DOHH2 (cell line): ENCODE data around the gene UNKL.
"Not testable (repeated sequence)": the region's sequence is repeated elsewhere in the genome, so short reads cannot be mapped to it uniquely, and the experiment has no call there.

ENCODE experiments used
- H3F3A ChIP-seq: fragments of 200-600 bp; sonication (generic), shearing (Covaris generic); 2 replicates; pipeline ENCODE4 v1.6.0; 2016; ENCODE audit warnings: antibody characterized with exemption, mild to moderate bottlenecking; ENCODE audit not compliant: control insufficient read depth, insufficient read depth
- H3K27ac ChIP-seq: fragments of 200-600 bp; sonication (generic); 2 replicates; pipeline ENCODE4 v1.5.1; 2014; ENCODE audit warnings: low read depth, mild to moderate bottlenecking, low read length, moderate library complexity
- H3K27me3 ChIP-seq: fragments of 200-600 bp; sonication (generic); 2 replicates; pipeline ENCODE4 v1.6.1; 2014; ENCODE audit warnings: mild to moderate bottlenecking, low read length, mixed read lengths; ENCODE audit not compliant: control insufficient read depth
- H3K36me3 ChIP-seq: fragments of 200-600 bp; sonication (generic); 2 replicates; pipeline ENCODE4 v1.6.1; 2014; ENCODE audit warnings: mild to moderate bottlenecking, low read length, moderate library complexity, mixed read lengths; ENCODE audit not compliant: control insufficient read depth
- H3K4me1 ChIP-seq: fragments of 200-600 bp; sonication (generic); 2 replicates; pipeline ENCODE4 v1.6.1; 2014; ENCODE audit warnings: mild to moderate bottlenecking, low read length, mixed read lengths; ENCODE audit not compliant: control insufficient read depth
- H3K4me2 ChIP-seq: fragments of 200-600 bp; sonication (generic); 2 replicates; pipeline ENCODE4 v1.6.0; 2014; ENCODE audit warnings: mild to moderate bottlenecking, low read length, moderate library complexity
- H3K4me3 ChIP-seq: fragments of 200-600 bp; sonication (generic); 2 replicates; pipeline ENCODE4 v1.5.1; 2014; ENCODE audit warnings: mild to moderate bottlenecking, low read length, mixed read lengths
- H3K79me2 ChIP-seq: fragments of 200-600 bp; sonication (generic); 2 replicates; pipeline ENCODE4 v1.6.1; 2014; ENCODE audit warnings: mild to moderate bottlenecking, low read length, mixed read lengths; ENCODE audit not compliant: control insufficient read depth
- H3K9me2 ChIP-seq: fragments of 200-600 bp; sonication (generic); replicated peaks from 2 replicates; pipeline ENCODE4 v1.6.1; 2014; ENCODE audit warnings: mild to moderate bottlenecking, low read length, mixed read lengths; ENCODE audit not compliant: control insufficient read depth
- H3K9me3 ChIP-seq: fragments of 200-600 bp; sonication (generic); 2 replicates; pipeline ENCODE4 v1.6.1; 2014; ENCODE audit warnings: antibody characterized with exemption, low read length, mixed read lengths; ENCODE audit not compliant: control insufficient read depth, insufficient read depth
- H4K20me1 ChIP-seq: fragments of 200-600 bp; sonication (generic); 2 replicates; pipeline ENCODE4 v1.6.0; 2014; ENCODE audit warnings: low read depth, mild to moderate bottlenecking, antibody characterized with exemption, low read length, moderate library complexity; ENCODE audit not compliant: control insufficient read depth, insufficient read depth
- EZH2phosphoT487 ChIP-seq: fragments of 200-600 bp; sonication (generic); IDR thresholded peaks from 2 replicates; pipeline ENCODE4 v1.6.1; 2017; ENCODE audit warnings: borderline replicate concordance, mild to moderate bottlenecking, antibody characterized with exemption, low read length, moderate library complexity, mixed read lengths
- TF ChIP-seq, protein P1 (sequence below): fragments of 200-600 bp; sonication (generic); IDR thresholded peaks from one replicate; pipeline ENCODE4 v1.5.1; 2014; ENCODE audit warnings: antibody characterized with exemption, mild to moderate bottlenecking, low read depth, low read length; ENCODE audit not compliant: poor library complexity, severe bottlenecking

UNKL gene

DNA sequence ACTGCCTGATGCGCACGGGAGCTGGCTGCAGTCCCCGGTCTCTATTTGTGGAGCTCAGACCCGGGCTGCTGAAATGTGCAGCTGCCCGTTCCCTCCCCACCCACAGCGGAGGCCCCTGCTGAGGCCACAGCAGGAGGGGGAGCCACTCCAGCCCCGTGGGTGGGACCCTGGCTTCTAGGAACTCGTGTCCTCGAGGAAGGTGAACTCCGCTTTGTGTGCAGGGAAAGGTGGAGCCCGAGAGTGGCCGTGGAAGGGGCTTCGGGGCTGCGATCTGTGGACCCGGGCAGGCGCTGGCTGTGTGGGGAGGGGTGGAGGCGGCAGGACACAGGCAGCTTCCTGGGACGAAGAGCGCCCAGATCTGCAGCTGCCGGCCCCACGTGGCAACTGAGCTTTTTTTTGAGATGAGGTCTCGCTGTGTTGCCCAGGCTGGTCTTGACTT lies 26.9 kb upstream of the UNKL start:
- Histone ChIP-seq H3K9me2 (no peaks in the 10 kb centered on the region), H3K4me1 (no peaks in the 10 kb centered on the region), H3K4me3 (no peak overlapping the region), H3K27me3 (no peaks in the 10 kb centered on the region), H3K9me3 (no peaks in the 10 kb centered on the region), H3K79me2 (no peaks in the 10 kb centered on the region), H3K27ac (no peak overlapping the region), H3K4me2 (no peak overlapping the region), H3K36me3 (no peaks in the 10 kb centered on the region), H3F3A (no peaks in the 10 kb centered on the region), H4K20me1 (no peaks in the 10 kb centered on the region)
- TF ChIP-seq, protein P1, sequence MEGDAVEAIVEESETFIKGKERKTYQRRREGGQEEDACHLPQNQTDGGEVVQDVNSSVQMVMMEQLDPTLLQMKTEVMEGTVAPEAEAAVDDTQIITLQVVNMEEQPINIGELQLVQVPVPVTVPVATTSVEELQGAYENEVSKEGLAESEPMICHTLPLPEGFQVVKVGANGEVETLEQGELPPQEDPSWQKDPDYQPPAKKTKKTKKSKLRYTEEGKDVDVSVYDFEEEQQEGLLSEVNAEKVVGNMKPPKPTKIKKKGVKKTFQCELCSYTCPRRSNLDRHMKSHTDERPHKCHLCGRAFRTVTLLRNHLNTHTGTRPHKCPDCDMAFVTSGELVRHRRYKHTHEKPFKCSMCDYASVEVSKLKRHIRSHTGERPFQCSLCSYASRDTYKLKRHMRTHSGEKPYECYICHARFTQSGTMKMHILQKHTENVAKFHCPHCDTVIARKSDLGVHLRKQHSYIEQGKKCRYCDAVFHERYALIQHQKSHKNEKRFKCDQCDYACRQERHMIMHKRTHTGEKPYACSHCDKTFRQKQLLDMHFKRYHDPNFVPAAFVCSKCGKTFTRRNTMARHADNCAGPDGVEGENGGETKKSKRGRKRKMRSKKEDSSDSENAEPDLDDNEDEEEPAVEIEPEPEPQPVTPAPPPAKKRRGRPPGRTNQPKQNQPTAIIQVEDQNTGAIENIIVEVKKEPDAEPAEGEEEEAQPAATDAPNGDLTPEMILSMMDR = no peak
- TF ChIP-seq EZH2phosphoT487 = no peak

DNA sequence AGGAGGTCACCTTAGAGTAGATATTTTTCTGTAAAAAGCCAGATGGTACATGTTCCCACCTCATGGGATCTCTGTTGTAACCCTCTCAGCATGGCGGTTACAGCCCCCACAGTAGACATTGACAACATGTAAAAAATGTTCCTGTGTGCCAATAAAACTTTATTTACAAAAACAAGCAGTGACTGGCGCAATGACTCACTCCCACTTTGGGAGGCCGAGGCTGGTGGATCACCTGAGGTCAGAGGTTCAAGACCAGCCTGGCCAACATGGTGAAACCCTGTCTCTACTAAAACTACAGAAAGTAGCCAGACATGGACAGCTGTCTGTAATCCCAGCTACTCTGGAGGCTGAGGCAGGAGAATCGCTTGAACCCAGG lies 25.2 kb upstream of the UNKL start:
- H3K4me1 ChIP-seq, H4K20me1 ChIP-seq, H3K9me2 ChIP-seq, H3K27ac ChIP-seq, H3F3A ChIP-seq, H3K4me3 ChIP-seq, H3K27me3 ChIP-seq, H3K4me2 ChIP-seq, H3K79me2 ChIP-seq, H3K36me3 ChIP-seq, H3K9me3 ChIP-seq: not testable (repeated sequence)

DNA sequence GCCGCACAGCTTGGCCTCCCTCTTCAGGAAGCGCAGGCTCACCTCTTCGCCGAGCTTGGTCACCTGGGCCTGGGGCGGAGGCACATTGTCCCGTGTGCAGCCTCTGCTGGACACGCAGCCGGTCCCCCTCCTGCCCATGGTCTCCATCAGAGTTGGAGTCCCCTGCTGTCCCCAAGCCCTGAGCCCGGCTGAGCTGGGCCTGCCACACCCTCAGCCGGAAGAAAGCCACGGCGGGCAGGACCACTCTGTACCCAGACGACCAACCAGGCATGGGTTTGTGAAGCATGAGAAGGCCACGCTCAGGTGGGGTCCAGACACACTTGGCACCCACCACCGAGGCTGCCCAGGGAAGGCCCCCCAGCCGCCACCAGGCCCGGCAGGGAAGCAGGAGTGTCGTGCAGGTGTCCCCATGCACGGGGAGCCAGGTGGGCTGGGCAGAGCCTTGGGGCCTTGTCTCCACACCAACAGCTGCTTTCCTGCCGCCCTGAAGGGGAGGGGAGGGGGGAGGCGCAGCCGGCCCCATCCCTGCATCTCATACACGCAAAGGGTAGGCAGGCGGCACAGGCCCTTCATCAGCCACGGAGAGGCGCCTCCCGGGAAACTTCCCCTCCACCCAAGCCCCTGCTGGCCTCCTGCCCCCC lies 24.7 kb upstream of the UNKL start:
- TF ChIP-seq EZH2phosphoT487 = no peak
- TF ChIP-seq, protein P1 = no peak
- Histone ChIP-seq H3K9me2 (no peaks in the 10 kb centered on the region), H3K4me3 (no peak overlapping the region), H3K9me3 (no peaks in the 10 kb centered on the region), H3K79me2 (no peaks in the 10 kb centered on the region), H3K36me3 (no peaks in the 10 kb centered on the region), H3K4me2 (no peak overlapping the region), H4K20me1 (no peaks in the 10 kb centered on the region), H3K27me3 (no peaks in the 10 kb centered on the region), H3K27ac (no peak overlapping the region), H3F3A (no peaks in the 10 kb centered on the region), H3K4me1 (no peaks in the 10 kb centered on the region)

DNA sequence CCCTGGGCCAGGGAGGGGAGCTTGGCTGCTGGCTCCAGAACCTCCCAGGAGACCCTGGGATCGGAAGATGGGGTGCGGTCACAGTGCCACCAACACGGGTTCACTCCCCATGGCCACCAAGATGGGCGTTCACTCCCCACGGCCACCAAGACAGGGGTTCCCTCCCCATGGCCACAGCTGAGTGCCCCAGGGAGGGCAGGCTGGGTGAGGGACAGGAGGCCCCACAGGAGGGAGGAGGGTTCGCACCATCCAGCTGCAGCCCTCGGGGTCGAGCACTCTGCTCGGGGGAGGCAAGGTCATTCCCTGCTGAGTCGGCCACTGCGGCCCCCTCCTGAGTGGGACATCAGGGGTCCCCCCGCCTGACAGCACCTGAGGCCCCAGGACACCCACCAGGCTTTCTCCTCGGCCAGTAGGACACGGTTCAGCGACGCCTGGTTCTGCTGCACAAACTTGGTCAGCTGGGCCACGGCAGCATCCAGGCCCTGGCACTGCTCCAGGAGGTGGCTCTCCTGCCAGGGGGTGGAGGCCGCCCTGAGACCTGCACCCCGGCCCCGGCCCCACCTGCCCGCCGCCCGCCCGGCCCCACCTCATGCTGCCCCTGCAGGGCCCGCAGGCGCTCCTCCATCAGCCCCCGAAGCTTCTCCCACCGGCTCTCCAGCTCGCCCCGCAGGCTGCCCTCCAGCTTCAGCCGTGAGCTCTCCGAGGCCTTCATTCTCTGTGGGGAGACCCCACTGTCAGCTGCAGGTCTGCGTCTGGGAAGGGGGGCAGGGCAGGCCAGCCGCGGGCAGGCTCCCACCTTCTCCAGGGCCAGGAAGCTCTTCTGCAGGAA lies 23.9 kb upstream of the UNKL start:
- no peaks in the 10 kb centered on the region for H3K9me3 ChIP-seq

More for the DNA sequence above, 23.9 kb upstream of the UNKL start:
- Histone ChIP-seq H3K4me3 (no peak overlapping the region), H3K4me2 (no peak overlapping the region), H3K4me1 (no peaks in the 10 kb centered on the region), H3K9me2 (no peaks in the 10 kb centered on the region), H3K27ac (no peak overlapping the region), H3F3A (no peaks in the 10 kb centered on the region), H3K36me3 (no peaks in the 10 kb centered on the region), H4K20me1 (no peaks in the 10 kb centered on the region), H3K79me2 (no peaks in the 10 kb centered on the region), H3K27me3 (no peaks in the 10 kb centered on the region)
- TF ChIP-seq EZH2phosphoT487 = no peak
- TF ChIP-seq, protein P1 = no peak
